Heart right ventricle (tissue), 16 donors: ENCODE results near the gene SAFB2. TPM values are rescaled to one million over a fixed set of nuclear protein-coding genes. Genes with fewer than 3 reads are reported as not detected.

Experiments used
- ATAC-seq, 8 donors: fragments of 200-7000 bp; cut with Tn5 transposase; one replicate each; pipeline ENCODE4 v1.9.1; 2020; ENCODE audit warnings: mild to moderate bottlenecking in 8 of 8, moderate library complexity in 8 of 8, moderate number of reproducible peaks in 1 of 8
- DNase-seq, 2 donors: peaks; one replicate each; pipeline ENCODE4 v3.0.0-alpha.2; 2020
- H3K27ac ChIP-seq, 10 donors: fragments of 200-600 bp; sonication (generic) in 2 of 10; one replicate each; pipeline versions ENCODE4 v1.5.0 to v1.8.0; 2020 to 2022; ENCODE audit warnings: mild to moderate bottlenecking in 3 of 10
- H3K27me3 ChIP-seq, 7 donors: fragments of 200-600 bp; one replicate each; pipeline ENCODE4 v1.8.0; 2021 to 2022; ENCODE audit warnings: mild to moderate bottlenecking in 2 of 7
- H3K36me3 ChIP-seq, 9 donors: fragments of 200-600 bp; sonication (generic) in 1 of 9; one replicate each; pipeline versions ENCODE4 v1.5.0 to v1.8.0; 2020 to 2022; ENCODE audit warnings: mild to moderate bottlenecking in 2 of 9
- H3K4me1 ChIP-seq, 9 donors: fragments of 200-600 bp; sonication (generic) in 1 of 9; one replicate each; pipeline versions ENCODE4 v1.5.0 to v1.8.0; 2020 to 2022; ENCODE audit warnings: mild to moderate bottlenecking in 4 of 9
- H3K4me3 ChIP-seq, 10 donors: fragments of 200-600 bp; sonication (generic) in 2 of 10; one replicate each; pipeline versions ENCODE4 v1.5.0 to v1.8.0; 2020 to 2022; ENCODE audit warnings: mild to moderate bottlenecking in 7 of 10, moderate library complexity in 2 of 10
- H3K9me3 ChIP-seq, 11 donors: fragments of 200-600 bp in 10 of 11; sonication (generic) in 2 of 11; one replicate each; pipeline versions ENCODE4 v1.5.0 to v1.8.0; 2013 to 2022; ENCODE audit warnings: mild to moderate bottlenecking in 2 of 11, control low read depth in 1 of 11, moderate library complexity in 1 of 11
- CTCF ChIP-seq, 9 donors: fragments of 200-600 bp; sonication (generic) in 2 of 9; IDR thresholded peaks; one replicate each; pipeline versions ENCODE4 v1.5.0 to v1.8.0; 2021 to 2022; ENCODE audit warnings: antibody characterized with exemption in 9 of 9, mild to moderate bottlenecking in 5 of 9, moderate library complexity in 1 of 9
- WGBS, 2 donors: extraction: QIAGEN DNeasy Blood & Tissue Kit; methylation state at CpG; one replicate each; pipeline ENCODE4 v1.1.7; 2013; ENCODE audit warnings: inconsistent platforms in 1 of 2; 5-methylcytosine and 5-hydroxymethylcytosine counted together
- intact Hi-C, 10 donors: fragments of 100-400 bp; cut with DNase I; formaldehyde crosslinking; loops; one replicate each; pipeline versions ENCODE4 v1.11.1 to v1.14.2; 2022
- polyA plus RNA-seq, 2 donors: library from polyadenylated mRNA; stranded (reverse); fragments of 200-250 nt; gene quantifications; one replicate each; pipeline ENCODE4 v1.2.3, GENCODE V29; 2013
- total RNA-seq, 10 donors: library from RNA; stranded (reverse); fragmentation: NEBNext Ultra II Directional in 3 of 10; extraction: Animal tissue kit (Norgen Biotek cat#: 25700) in 3 of 10; gene quantifications; one replicate each; pipeline versions ENCODE4 v1.2.1 to v1.2.4, GENCODE V29; 2021 to 2023
- donor health status: Arrhythmogenic right ventricular cardiomyopathy.
- donor health status: ischemic (EF 13 %, LVEDD 7.1; RV severe dilation, severe dysfunction).
- donor health status: healthy with polysubstance abuse.
- donor health status: DM: no; HTN: yes; CAD: no.
- donor health status: DM: no; HTN: no; CAD: no.
- donor health status: ischemic (EF 25% LVEDD 6.9; RV normal size, moderate dysfunction).
- donor health status: ischemic (EF 25% LVEDD 5.7; RV mildly dilated, moderate dysfunction).
- donor health status: healthy.
- donor health status: DM: yes; HTN: yes; CAD: no.
- donor health status: Ischemic cardiomyopathy.
- donor health status: ischemic (EF 35%, LVEDD 5.7; RV mildly dilated, moderate dysfunction).
- donor health status: nonischemic (EF 11% LVEDD 7.7; RV severe dilation, severe dysfunction).
- donor health status: DM: yes; HTN: yes; CAD: no.
- donor health status: PGD.
- donor health status: ischemic (EF 29% LVEDD 5.4; RV normal size, mild dysfunction).
- donor health status: nonischemic (EF 23%, LVEDD 6.1; RV moderate dilation, normal function).

The SAFB2 gene
- total and polyA plus RNA-seq, 12 donors = 30.8 to 80.3 (median 45.9) TPM

DNA sequence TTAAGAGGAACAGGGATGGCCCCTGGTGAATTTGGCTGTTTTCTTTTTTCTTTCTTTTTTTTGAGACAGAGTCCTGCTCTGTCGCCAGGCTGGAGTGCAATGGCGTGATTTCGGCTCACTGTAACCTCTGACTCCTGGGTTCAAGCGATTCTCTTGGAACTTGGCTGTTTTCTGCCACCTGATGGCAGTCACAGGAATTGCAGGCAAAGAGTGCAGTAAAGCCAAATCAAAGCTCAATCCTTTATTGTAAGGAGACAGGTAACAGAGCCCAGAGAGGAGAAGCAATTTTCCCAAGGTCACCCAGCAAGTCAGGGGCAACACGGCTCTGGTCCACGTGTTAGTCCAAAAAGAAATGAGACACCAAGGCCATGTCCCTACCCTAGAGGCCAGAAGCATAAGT, 61.0 kb downstream of the SAFB2 start:
- intact Hi-C loops = no loop called here
- Histone ChIP-seq H3K9me3 (peaks cover 0 to 12% (median 8%) of the 10 kb centered on the region in 11 donors), H3K36me3 (no peaks in the 10 kb centered on the region), H3K4me1 (no peaks in the 10 kb centered on the region), H3K27me3 (peaks cover 0 to 85% (median 37%) of the 10 kb centered on the region in 7 donors), H3K4me3 (no peak overlapping the region), H3K27ac (no peak overlapping the region)
- no peak for DNase-seq
- peak in 4 of 9 donors; percentile 12 to 31 (median 19) for TF ChIP-seq CTCF (IDR thresholded peaks at IDR 0.05)
- ATAC-seq = no peak
- 67 to 70% methylated on average over 6 of the region's 6 CpGs for WGBS, 2 donors

DNA sequence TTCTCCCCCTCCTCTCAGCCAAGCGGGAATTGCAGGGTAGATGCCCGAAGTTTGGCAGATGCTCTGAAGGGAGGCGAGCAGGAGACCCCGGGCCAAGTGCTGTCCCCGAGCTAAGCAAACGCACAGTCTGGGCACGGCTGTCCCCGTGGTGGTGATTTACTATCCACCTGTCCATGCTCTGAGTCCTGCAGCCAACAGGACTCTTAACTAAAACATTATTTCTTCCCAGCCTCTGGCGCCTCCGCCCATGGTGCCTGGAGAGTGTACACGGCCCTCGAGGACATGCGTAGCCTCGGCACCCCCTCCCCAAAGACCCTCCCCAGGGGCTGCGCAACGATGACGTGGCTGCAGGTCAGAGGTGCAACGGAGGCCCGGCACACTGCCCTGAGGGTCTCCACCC, 62.4 kb downstream of the SAFB2 start:
- DNase-seq (no peak), ATAC-seq (peak in 1 of 8 donors; percentile 28)
- no peak for TF ChIP-seq CTCF (IDR thresholded peaks at IDR 0.05)
- H3K36me3 ChIP-seq = no peaks in the 10 kb centered on the region
- no peak overlapping the region for H3K4me3 ChIP-seq
- peaks cover 0 to 77% (median 25%) of the 10 kb centered on the region in 7 donors for H3K27me3 ChIP-seq
- peaks cover 0 to 12% (median 8%) of the 10 kb centered on the region in 11 donors for H3K9me3 ChIP-seq
- intact Hi-C loops = no loop called here
- H3K27ac ChIP-seq = no peak overlapping the region
- no peaks in the 10 kb centered on the region for H3K4me1 ChIP-seq
- 53 to 55% methylated on average over 19 of the region's 19 CpGs for WGBS, 2 donors

DNA sequence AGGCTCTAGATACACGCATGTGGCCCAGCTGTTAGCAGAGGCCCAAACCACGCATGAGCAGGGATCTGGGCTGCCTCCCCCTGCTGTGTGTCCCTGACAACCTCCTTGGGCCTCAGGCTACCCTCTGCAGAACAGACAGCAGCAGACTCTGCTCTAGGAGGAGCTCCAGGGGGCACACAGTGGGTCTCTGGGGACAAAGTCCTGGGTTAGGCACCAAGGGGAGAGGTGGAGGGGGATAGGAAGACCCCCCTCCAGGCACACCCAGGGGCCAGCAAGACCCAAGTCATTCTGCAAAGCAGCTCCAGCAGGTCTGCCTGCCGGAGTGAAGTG, 62.8 kb downstream of the SAFB2 start:
- DNase-seq (no peak), ATAC-seq (peak in 1 of 8 donors; percentile 18)
- H3K4me1 ChIP-seq = no peaks in the 10 kb centered on the region
- H3K27ac ChIP-seq = no peak overlapping the region
- no peak for TF ChIP-seq CTCF (IDR thresholded peaks at IDR 0.05)
- intact Hi-C loops = no loop called here
- 49 to 63% methylated on average over 3 of the region's 3 CpGs for WGBS, 2 donors
- H3K4me3 ChIP-seq = no peak overlapping the region
- no peaks in the 10 kb centered on the region for H3K36me3 ChIP-seq
- H3K9me3 ChIP-seq = peaks cover 0 to 12% (median 8%) of the 10 kb centered on the region in 11 donors
- H3K27me3 ChIP-seq = peaks cover 0 to 73% (median 24%) of the 10 kb centered on the region in 7 donors

- H3K4me3 ChIP-seq = no peak overlapping the region
- H3K27ac ChIP-seq = no peak overlapping the region
- no peaks in the 10 kb centered on the region for H3K36me3 ChIP-seq
- DNase-seq (no peak), ATAC-seq (no peak)
- peaks cover 0 to 12% (median 8%) of the 10 kb centered on the region in 11 donors for H3K9me3 ChIP-seq
- 76 to 86% methylated on average over 2 of the region's 2 CpGs for WGBS, 2 donors
- intact Hi-C loops = no loop called here
- no peaks in the 10 kb centered on the region for H3K4me1 ChIP-seq
- TF ChIP-seq CTCF (IDR thresholded peaks at IDR 0.05) = no peak
- H3K27me3 ChIP-seq = peaks cover 0 to 59% (median 24%) of the 10 kb centered on the region in 7 donors
These were observed 64.4 kb downstream of the SAFB2 start for GRCh38 chr19:5558101-5558621.
